CD4-positive, alpha-beta T cell treated with Interferon alpha-2 for 1 hour (primary cell): ENCODE results near the gene HCK.
"Not testable (repeated sequence)": the region's sequence is repeated elsewhere in the genome, so short reads cannot be mapped to it uniquely, and the experiment has no call there.

Source experiments
- DNase-seq, 2 donors: peaks; one replicate each; pipeline ENCODE4 v3.0.0-alpha.2; 2020 to 2022

The HCK gene

GRCh38 chr20:32029561-32029960, 22.5 kb upstream of the HCK start:
- DNase-seq: no peak

DNA sequence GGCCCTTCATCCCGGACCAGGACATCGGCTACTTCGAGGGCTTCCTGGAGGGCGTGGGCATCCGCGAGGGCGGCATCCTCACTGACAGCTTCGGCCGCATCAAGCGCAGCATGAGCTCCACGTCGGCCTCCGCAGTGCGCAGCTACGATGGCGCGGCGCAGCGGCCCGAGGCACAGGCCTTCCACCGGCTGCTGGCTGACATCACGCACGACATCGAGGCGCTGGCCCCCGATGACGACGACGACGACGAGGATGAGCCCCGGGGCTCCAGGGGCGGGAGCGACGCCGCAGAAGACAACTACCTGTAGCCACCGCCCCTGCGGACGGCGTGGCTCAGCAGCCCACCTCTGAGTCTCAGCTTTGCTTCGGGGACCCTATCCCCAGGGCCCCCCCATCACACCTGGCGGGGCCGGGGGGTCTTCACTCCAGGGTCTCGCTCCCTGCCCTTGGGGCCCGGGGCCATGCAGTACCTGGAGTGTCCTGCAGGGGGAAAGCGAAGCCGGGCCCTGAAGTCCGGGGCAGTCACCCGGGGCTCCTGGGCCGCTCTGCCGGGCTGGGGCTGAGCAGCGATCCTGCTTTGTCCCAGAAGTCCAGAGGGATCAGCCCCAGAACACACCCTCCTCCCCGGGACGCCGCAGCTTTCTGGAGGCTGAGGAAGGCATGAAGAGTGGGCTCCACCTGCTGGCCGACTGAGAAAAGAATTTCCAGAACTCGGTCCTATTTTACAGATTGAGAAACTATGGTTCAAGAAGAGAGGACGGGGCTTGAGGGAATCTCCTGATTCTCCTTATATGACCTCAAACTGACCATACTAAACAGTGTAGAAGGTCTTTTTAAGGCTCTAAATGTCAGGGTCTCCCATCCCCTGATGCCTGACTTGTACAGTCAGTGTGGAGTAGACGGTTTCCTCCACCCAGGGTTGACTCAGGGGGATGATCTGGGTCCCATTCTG, 20.8 kb upstream of the HCK start:
- DNase-seq: peak; percentile 52 to 57

- no peak for DNase-seq
Measured at GRCh38 chr20:32033316-32033715, 18.7 kb upstream of the HCK start.

DNA sequence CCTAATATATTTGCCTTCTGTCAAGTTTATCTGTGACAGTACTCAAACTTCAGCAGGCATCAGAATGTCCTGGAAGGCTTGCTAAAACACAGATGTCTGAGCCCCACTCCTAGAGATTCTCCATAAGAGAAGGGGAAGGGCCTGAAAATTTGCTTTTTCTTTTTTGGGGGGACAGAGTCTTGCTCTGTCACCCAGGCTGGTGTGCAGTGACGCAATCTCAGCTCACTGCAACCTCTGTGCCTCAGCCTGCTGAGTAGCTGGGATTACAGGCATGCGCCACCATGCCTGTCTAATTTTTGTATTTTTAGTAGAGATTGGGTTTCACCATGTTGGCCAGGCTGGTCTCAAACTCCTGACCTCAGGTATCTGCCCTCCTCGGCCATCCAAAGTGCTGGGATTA, 18.3 kb upstream of the HCK start:
- DNase-seq: not testable (repeated sequence)

- peak in 1 of 2 donors; percentile 76 for DNase-seq
Measured at GRCh38 chr20:32034581-32035425, 17.2 kb upstream of the HCK start.

- DNase-seq: no peak
Measured at GRCh38 chr20:32035426-32035779, 16.6 kb upstream of the HCK start.

DNA sequence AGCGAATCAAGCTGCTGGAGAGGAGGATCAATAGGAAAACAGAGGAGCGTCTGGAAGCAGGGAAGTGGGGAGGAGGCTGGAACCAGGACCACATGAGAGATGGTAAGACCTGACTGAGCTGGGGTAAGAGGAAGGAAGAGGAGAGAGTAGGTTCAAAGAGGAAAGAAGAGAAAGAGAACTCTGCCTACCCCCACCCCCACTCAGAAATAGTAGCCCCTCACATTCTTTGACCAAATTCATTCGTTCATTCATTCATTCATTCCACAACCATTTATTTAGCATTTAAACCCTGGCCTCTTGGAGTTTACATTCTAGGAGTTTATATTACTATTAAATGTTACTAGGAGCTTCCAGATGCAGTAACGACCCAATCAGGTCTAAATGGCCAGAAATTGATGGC, 15.8 kb upstream of the HCK start:
- DNase-seq: no peak

DNA sequence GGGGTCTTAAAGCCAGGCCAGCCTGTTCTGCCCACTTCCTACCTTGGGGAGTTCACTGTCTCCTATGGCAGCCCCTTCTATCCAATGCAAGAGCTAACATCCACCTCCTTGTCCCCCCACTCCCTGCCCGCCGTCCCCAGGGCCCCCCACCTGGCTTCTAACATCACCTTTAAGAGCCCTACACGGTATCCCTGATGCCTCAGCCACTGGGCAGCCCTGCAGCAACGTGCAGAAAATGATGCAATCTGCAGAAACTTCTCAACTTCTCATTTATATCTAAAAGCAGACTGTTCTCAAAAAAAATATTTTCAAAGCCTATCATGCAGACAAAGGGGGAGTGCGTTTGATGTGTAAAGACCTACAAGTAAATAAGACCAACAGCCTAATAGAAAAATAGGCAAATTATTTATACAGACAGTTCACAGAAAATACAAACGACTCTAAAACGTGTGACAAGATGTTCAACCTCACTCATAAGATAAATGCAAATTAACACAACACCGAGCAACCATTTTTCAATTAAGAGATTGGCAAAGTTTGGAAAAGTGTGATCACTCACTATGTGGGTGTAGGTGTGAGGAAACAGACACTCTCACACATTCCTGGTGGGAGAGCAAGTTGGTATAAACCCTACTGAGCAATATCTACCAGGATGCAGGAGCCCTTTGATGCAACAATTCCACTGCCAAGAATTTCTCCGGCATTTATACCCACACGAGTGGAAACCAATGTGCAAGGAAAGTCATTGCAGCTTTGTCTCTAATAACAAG, 15.1 kb upstream of the HCK start:
- no peak for DNase-seq

DNA sequence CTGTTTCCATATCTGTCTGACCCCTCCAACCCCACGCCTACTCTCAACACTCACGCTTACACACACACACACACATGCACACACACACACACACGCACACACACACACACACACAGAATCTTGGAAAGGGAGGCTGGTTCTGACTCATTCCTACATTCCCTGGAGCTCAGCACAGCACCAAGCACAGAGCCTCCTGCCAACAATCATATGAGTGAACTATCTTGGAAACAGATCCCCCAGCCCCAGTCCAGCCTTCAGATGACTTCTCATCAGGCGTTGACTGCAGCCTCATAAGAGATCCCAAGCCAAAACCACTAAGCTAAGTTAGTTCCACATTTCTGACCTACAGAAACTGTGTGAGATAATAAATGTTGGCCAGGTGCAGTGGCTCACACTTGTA, 14.1 kb upstream of the HCK start:
- no peak for DNase-seq

DNA sequence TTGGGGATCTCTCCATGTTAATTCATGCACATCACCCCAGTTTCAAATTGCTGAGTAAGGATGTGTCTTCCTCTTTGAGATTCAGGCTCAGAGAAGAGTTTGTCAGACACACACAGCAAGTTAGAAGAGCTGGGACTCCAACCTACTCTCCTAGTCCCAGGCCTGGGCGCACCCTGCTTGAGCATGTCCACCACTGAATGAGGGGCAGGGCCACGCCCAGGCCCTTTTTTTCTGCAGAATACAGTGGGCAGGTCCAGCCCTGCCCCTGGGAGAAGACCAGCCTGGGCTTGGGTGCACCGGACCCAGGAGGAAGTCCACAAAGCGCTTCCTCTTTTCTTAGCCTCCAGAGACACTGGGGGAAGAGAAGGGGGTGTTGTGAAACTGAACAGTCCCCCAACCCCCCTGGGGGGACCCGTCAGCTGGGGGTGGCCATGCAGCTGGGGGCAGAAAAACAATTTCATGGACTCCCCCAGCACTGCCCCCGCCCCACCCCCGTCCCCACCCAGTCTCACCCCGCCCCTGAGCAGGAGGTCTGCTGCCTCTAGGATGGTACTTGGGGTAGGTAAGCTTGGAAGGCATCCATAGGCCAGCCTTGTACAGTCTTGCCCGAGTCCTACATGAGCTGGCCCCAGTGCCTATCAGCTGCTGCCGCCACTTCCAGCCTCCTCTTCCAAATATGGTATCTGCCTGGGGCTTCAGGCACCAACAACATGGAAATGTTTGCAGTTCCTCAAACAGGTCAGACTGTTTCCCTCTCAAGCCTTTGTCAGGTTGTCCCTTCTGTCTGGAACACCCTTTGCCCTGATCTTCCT, 11.7 kb upstream of the HCK start:
- DNase-seq: peak; percentile 19 to 75

DNA sequence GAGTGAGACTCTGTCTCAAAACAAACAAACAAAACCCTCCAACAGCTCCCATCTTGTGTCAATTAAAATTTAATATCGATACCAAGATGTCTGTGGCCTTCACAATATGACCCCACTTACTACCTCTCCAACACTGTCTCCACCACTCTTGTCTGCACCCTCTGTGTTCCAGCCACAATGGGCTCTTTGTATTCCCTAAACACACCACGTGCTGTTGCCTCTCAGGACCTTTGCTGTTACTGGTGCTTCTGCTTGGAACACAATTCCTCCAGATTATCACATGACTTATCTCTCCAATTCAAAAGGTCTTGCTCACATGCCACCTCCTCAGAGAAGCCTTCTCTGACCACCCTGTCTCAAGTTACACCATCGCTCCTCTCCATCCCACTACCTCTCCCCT, 6.0 kb upstream of the HCK start:
- DNase-seq: no peak

- DNase-seq: no peak
Measured at GRCh38 chr20:32050324-32050841, 1.7 kb upstream of the HCK start.

DNA sequence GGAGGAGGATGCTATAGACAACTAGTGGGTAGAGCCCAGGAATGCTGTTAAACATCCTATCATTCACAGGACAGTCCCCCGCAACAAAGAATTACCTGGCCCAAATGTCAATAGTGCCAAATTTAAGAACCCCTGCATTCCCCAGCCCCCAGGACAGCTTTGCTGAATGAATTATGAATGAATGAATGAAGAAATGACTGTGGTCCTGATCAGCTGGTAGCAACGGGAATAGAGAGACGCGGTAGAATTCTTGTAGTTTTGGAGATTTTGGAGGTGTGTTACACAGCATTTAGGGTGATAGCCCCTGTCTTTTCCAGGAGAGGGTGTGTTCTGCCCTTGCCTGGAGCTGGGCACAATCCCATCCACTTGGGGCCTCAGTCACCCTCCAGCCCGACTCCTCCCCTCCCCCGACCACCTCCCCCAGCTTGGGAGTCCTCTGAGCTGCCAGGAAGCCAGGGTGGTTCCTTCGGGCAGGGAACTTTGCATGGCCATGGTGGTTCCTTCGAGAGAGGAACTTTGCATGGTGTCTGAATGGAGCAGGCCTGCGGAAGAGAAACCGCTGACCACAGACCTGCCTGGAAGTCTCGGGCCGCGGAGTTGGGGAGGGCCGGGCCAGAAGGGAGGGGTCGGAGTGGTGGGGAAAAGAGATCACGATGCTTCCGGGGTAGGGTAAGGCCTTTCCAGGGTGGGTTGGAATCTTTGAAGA, 1.0 kb upstream of the HCK start:
- DNase-seq: peak; percentile 34 to 65

DNA sequence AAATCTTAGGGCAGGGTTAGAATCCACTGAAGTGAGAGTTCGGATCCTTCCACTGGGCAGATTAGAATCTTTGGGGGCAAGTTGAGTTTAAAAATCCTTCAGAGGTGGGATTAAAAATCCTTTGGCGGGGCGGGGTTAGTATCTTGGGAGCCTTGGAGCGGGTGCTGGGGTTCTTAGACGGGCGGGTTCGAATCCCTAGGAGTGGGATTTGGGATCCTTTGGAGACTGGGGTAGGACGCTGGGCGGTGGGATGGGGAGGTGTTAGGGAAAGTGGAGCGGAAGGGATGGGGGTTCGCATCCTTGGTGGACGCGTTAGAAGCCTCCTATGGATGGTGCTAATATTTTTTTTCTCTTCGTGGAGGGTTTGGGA, 337 bp upstream of the HCK start:
- DNase-seq: no peak

DNA sequence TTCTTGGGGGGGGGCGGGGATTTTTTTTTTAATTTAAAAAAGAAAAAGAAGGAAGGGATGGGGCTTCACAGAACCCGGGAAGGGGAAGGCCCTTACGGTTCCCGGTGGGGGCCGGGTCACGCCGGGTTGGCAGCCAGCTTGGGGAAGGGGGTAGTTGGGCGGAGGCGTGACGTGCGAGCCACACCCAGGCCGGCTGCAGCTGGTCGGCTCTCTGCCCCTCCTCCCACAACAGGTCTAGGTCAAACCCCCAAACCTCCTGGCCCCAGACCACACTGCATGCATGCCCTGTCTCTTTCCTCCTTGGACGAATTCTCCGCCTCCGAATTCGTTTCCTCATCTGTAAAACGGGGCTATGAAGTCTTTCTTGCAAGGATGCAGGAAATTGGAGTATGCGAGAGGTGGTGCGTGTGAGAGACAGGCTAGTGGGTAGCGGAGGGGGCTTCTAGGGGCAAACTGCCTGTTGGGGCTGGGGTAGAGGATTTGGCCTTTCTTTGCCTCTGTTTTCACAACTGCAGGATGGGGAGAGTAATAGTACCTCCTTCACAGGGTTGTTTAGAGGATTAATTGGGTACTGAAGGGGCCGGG, 828 bp downstream of the HCK start:
- DNase-seq: peak; percentile 41 to 85

- no peak for DNase-seq
Measured at GRCh38 chr20:32053648-32054047, 1.6 kb downstream of the HCK start.

- no peak for DNase-seq
Measured at GRCh38 chr20:32056708-32057483, 4.9 kb downstream of the HCK start.

DNA sequence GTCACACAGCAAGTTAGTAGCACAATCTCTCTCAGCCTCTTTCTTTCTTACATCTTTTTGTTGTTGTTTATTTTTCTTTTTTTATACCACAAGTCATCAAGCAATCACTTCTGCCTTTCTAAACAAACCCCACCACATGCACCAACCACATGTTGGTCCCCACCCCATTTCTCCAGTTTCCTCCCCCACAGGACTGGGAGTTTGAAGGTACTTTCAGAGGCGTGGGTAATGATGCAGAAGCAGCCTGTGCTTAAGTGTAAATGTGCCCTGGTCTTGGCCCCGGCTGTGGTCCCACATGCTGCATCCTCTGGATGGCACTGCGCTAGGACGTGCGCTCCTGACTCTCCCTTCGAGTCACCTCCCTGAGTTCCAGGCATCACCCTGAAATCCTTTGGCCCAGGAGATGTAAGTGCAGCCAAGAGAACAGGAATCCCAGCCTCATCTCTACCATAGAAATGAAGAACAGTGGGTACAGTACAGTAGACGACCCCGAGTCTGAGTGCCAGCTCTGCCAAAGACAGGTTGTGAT, 5.7 kb downstream of the HCK start:
- DNase-seq: no peak

GRCh38 chr20:32059189-32059588, 7.1 kb downstream of the HCK start:
- no peak for DNase-seq

- DNase-seq: peak; percentile 33 to 75
Measured at GRCh38 chr20:32062776-32063170, 10.7 kb downstream of the HCK start.
